GM20431 (cell line): ENCODE data around the gene ANO10.

Experiments used
- in situ Hi-C: fragments of 300-500 bp; cut with MseI, MboI; formaldehyde crosslinking; loops from one replicate; pipeline ENCODE4 v1.15.0; 2020; ENCODE audit warnings: low sequenced_read_pairs; ENCODE audit not compliant: unreplicated experiment

The ANO10 gene

GRCh38 chr3:43338295-43338694, 283.5 kb downstream of the ANO10 start:
- in situ Hi-C loops = no loop called here

- in situ Hi-C loops = no loop called here
These were observed 286.0 kb downstream of the ANO10 start for GRCh38 chr3:43335799-43336198.

- in situ Hi-C loops = no loop called here
These were observed 286.8 kb downstream of the ANO10 start for GRCh38 chr3:43334976-43335375.

- in situ Hi-C loops = no loop called here
These were observed 290.4 kb downstream of the ANO10 start for GRCh38 chr3:43331381-43331780.

- in situ Hi-C loops = no loop called here
These were observed 290.8 kb downstream of the ANO10 start for GRCh38 chr3:43330981-43331380.

- in situ Hi-C loops = no loop called here
These were observed 293.2 kb downstream of the ANO10 start for GRCh38 chr3:43328653-43329052.

GRCh38 chr3:43327582-43327979, 294.2 kb downstream of the ANO10 start:
- in situ Hi-C loops = no loop called here

- in situ Hi-C loops = no loop called here
These were observed 294.8 kb downstream of the ANO10 start for GRCh38 chr3:43326891-43327581.

GRCh38 chr3:43323541-43323940, 298.3 kb downstream of the ANO10 start:
- in situ Hi-C loops = no loop called here

- in situ Hi-C loops = no loop called here
These were observed 301.5 kb downstream of the ANO10 start for GRCh38 chr3:43320288-43320687.

- in situ Hi-C loops = no loop called here
These were observed 302.0 kb downstream of the ANO10 start for GRCh38 chr3:43319794-43320193.

GRCh38 chr3:43319376-43319775, 302.4 kb downstream of the ANO10 start:
- in situ Hi-C loops = no loop called here

GRCh38 chr3:43317461-43318316, 304.1 kb downstream of the ANO10 start:
- in situ Hi-C loops = no loop called here

- in situ Hi-C loops = no loop called here
These were observed 304.9 kb downstream of the ANO10 start for GRCh38 chr3:43316783-43317460.
